ENCODE measurements around the gene PSME3.
A peak's percentile ranks its signal among the peaks of the same experiment; 100 is the strongest.

PSME3 gene

GRCh38 chr17:42818379-42818778 is 14.8 kb upstream of the PSME3 start:
- no peak for DNase-seq

DNA sequence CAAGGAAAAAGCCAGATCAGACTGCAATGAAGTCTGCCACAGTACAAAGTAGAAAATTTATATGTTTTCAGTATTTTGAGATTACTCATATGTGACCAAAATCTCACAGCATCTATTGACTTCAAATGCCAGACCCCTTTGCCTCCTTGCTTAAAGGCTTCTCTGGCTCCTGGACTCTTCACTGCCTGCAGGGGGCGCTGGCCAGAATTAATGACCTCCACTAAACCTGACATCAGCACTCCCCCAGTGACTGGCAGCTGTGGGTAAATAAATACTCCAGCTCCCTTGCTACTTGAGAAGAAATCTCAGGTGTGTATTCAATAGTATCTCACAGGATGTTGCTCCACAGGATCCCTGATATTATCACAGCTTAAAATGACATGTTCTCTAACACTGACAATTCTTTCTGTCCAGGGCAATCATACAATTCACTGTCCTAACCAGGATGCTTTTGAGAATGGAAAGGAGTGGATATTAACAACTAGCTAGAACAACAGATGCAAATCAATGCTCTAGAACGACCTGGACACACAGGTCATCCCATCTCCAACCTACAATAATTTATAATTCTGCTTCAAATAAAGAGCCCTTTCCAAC is 13.2 kb upstream of the PSME3 start:
- DNase-seq = peak; percentile 46

DNA sequence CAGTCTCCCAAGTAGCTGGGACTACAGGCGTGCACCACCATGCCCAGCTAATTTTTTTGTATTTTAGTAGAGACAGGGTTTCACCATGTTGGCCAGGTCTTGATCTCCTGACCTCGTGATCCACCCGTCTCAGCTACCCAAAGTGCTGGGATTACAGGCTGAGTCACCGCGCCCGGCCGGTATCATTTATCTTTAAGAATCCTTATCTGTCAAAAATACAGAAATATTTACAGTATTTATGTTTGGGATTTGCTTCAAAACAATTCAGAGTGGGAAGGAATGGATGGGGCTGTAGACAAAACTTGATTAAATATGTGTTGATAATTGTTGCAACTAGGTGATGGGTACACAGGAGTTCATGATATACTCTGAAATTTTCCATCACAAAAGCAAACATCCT is 12.0 kb upstream of the PSME3 start:
- DNase-seq = no peak

DNA sequence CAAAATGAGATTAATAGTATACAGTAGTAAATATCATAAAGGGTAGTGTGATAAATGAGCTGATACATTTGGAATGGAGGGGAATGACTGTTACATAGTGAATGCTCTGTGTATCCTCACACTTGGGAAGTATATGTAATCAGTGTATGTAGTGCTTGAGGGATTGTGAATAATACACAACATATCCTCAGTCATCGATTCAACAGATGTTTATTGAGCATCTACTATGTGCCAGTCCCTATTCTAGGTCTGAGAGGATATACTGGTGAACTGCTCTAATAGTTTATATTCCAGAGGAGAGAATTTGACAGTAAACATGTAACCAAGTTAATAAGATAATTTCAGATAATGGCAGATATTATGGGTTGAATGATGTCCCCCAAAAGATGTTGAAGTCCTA is 5.7 kb upstream of the PSME3 start:
- DNase-seq = no peak

GRCh38 chr17:42830971-42831370 is 2.2 kb upstream of the PSME3 start:
- no peak for DNase-seq

DNA sequence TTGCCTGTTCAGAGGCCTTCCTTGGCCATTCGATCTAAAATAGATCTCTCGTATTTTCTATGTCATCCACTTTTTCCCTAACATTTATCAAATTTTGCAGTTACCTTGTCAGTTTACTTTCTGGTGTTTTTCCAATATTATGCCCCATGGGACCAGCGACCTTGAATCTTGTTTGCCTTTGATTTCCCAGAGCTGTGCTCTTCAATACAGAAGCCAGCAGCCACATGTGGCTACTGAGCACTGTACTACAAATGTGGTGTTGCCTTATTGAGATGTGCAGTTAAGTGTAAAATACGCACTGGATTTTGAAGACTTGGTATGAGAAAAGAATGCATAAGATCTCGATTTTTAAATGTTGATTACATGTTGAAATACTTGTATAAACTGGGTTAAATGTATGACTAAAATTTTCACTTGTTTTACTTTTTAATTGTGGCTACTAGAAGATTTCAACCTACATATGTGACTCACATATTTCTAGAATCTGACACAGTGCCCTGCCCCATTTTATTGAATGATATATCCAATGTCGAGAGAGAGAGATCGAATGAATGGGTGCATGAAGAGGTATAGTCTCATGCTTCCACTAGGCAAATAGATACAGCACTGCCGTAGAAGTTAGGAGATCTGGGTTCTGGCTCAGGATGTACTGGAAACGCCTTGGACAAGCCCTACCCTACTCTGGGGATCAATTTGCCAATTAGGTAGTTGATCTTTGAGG is 824 bp upstream of the PSME3 start:
- no peak for DNase-seq

- no peak for DNase-seq
Measured at GRCh38 chr17:42833767-42834422, 698 bp downstream of the PSME3 start.

- no peak for DNase-seq
Measured at GRCh38 chr17:42835732-42836131, 2.5 kb downstream of the PSME3 start.

DNA sequence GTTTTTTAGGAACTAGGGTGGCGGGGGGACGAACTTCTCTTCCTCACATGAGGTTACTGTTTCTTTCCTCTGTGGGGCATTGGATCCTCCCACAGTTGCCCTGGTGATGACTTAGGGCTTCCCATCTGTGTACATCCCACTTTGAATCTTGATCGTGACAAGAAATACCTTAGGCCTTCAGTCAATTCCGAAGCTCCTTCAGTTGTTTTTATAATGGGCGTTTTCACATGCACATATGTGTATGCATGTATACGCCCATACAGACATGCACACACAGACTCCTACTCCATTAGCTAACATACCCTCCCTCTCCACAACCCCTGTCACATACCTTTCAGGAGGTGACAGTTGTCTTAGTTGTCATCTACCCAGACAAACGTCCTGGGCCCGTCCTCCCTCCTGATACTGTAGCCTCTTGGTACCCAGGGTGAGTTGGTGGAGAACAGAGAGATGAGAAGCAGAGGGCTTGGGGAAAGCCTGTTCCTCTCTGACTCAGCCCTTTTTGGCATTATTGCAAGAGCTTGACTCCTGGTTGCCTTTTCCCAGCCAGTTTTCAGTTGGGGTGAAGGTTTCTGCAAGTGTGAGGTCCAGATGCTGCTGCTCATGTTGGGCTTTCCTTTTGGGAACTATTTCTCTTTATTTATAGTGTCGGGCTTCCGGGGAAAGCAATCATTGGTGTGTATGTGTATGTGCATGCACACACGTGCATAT is 8.9 kb downstream of the PSME3 start:
- DNase-seq = no peak

DNA sequence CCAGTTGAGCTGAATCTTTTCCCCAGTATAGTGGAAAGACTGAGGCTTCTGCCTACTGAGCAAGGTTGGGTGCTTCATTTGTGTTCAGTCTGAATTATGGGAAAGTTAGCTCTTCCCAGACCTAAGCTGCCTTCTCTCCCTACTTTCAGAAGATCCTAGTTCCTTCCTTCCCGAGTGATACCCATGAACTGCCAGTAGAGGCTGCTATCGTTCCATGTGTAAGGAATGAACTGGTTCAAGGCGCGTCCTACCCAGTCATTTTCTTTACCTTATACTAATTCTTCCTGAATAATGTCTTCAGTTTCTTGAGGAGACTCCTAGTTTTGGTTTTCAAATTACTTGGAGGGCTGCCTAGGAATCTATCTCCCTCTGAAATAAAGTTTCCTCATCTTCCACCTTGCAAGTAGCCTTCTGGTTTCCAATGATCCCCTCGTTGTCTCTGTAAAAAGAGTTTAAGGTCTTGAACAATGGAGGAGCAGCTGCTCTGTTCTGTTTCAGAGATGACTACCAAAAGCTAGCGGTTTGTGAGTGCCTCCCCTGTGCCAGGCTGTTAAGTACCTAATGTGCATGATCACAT is 10.2 kb downstream of the PSME3 start:
- DNase-seq = peak; percentile 60

- DNase-seq = no peak
Measured at GRCh38 chr17:42844271-42844670, 11.1 kb downstream of the PSME3 start, which contains the start of gene AOC2. Gene AOC2, plus strand, starts transcription at chr17:42844580. Its CDS starts 47 bp downstream, at chr17:42844627.

DNA sequence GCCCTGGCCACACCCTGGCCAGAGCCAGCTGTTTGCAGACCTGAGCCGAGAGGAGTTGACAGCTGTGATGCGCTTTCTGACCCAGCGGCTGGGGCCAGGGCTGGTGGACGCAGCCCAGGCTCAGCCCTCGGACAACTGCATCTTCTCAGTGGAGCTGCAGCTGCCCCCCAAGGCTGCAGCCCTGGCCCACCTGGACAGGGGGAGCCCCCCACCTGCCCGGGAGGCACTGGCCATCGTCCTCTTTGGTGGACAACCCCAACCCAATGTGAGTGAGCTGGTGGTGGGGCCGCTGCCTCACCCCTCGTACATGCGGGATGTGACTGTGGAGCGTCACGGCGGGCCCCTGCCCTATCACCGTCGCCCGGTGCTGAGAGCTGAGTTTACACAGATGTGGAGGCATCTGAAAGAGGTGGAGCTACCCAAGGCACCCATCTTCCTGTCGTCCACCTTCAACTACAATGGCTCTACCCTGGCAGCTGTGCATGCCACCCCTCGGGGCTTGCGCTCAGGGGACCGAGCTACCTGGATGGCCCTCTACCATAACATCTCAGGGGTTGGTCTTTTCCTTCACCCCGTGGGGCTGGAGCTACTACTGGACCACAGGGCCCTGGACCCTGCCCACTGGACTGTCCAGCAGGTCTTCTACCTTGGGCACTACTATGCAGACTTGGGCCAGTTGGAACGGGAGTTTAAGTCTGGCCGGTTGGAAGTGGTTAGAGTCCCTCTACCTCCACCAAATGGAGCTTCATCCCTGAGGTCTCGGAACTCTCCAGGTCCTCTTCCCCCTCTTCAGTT is 11.8 kb downstream of the PSME3 start:
- DNase-seq = no peak

- no peak for DNase-seq
Measured at GRCh38 chr17:42845556-42845917, 12.3 kb downstream of the PSME3 start.

GRCh38 chr17:42845918-42846593 is 12.9 kb downstream of the PSME3 start:
- DNase-seq = no peak

DNA sequence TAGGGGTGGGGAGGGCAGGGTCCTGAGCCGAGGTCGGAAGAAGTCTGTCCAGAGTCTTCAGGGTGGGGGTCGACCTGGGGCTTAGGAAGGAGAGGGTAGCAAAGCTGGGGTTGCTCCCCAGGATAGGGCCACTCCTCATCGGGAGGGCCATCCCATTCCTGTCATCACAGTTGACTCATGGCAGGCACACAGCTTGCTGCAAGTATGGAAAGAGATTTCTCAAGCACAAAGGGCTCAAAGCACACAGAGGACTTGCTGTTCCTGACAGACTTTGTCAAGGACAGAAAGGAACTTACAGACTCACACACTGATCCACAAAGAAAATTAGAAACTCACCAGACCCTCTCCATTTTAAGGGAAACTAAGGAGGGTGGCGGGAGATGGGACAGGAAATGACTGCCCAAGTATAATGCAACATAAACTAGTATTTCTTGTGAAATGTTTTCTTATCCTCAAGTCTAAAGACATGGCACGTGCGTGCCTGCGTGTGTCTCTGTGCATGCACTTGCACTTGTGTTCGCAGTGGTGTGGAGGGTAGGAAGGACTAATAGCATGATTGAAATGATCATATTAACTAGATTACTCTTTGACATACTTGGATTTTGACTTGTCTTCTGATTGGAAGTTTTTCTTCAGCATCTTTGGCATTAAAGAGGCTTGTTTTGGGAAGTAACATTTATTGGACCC is 13.5 kb downstream of the PSME3 start:
- DNase-seq = peak; percentile 20

GRCh38 chr17:42848093-42848492 is 14.9 kb downstream of the PSME3 start:
- no peak for DNase-seq

GRCh38 chr17:42849031-42849430 is 15.8 kb downstream of the PSME3 start:
- no peak for DNase-seq

GRCh38 chr17:42849451-42850181 is 16.4 kb downstream of the PSME3 start:
- DNase-seq = no peak

- no peak for DNase-seq
Measured at GRCh38 chr17:42850954-42851353, 17.8 kb downstream of the PSME3 start, which contains the start of gene AOC3. Gene AOC3, plus strand, starts transcription at chr17:42851199. Its CDS starts 145 bp downstream, at chr17:42851344.

Measured in fibroblast of skin of right quadriceps (primary cell).